ENCODE measurements around the gene GSTO1.

The GSTO1 gene

DNA sequence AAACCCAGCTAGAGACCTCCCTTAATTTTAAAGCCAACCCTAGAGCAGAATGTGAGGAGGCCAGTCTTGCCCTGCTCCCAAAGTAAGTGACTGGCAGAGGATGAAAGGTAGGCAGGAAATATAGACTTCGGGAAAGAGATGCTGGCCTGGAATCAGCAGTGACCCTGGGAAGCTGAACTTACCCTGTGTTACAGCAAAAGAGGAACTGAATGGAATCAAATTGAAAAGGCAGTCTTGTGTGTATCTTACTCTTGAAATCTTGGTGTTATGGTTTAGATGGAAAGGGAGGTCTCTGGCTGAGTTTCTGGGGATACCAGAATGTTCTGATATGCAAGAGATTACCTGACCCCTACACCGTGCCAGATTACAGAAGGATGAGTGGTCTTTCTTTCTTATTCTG, 14.6 kb upstream of the GSTO1 start:
- POLR2A ChIA-PET: no interaction called here
- H3K36me3 ChIP-seq (ENCODE audit: control insufficient read depth in 2 of 2, insufficient read depth in 1 of 2, low read length in 2 of 2): no peaks in the 10 kb centered on the region
- no peaks in the 10 kb centered on the region for H3K9me3 ChIP-seq (ENCODE audit: control insufficient read depth, insufficient read depth, low read depth, low read length)
- TF ChIP-seq ZBTB48 (tag by site-specific recombination; IDR thresholded peaks at IDR 0.05) (no peak), ZNF626 (tag by site-specific recombination; IDR thresholded peaks at IDR 0.05) (no peak), ZNF214 (tag by site-specific recombination; IDR thresholded peaks at IDR 0.05; ENCODE audit: borderline replicate concordance) (no peak), ZNF776 (tag by site-specific recombination; IDR thresholded peaks at IDR 0.05; ENCODE audit: borderline replicate concordance) (no peak), ZNF629 (tag by site-specific recombination; IDR thresholded peaks at IDR 0.05) (no peak), ZNF10 (tag by site-specific recombination; IDR thresholded peaks at IDR 0.05) (no peak), ZNF433 (tag by site-specific recombination; IDR thresholded peaks at IDR 0.05; ENCODE audit: low read depth) (no peak), ZNF843 (tag by site-specific recombination; IDR thresholded peaks at IDR 0.05) (no peak), ZNF529 (tag by site-specific recombination; IDR thresholded peaks at IDR 0.05; ENCODE audit: insufficient replicate concordance) (no peak), ZNF202 (tag by site-specific recombination; IDR thresholded peaks at IDR 0.05; ENCODE audit: borderline replicate concordance) (no peak), ZNF600 (tag by site-specific recombination; IDR thresholded peaks at IDR 0.05) (no peak), ZNF274 (IDR thresholded peaks at IDR 0.05; ENCODE audit: low read length) (no peak), ZNF274 (tag by site-specific recombination; IDR thresholded peaks at IDR 0.05; ENCODE audit: borderline replicate concordance) (no peak), ZNF423 (tag by site-specific recombination; IDR thresholded peaks at IDR 0.05) (no peak), ZNF404 (tag by site-specific recombination; IDR thresholded peaks at IDR 0.05) (no peak), HOXD13 (CRISPR knock-in tag; IDR thresholded peaks at IDR 0.05; ENCODE audit: borderline replicate concordance) (no peak)
- TF ChIP-seq, protein P1, sequence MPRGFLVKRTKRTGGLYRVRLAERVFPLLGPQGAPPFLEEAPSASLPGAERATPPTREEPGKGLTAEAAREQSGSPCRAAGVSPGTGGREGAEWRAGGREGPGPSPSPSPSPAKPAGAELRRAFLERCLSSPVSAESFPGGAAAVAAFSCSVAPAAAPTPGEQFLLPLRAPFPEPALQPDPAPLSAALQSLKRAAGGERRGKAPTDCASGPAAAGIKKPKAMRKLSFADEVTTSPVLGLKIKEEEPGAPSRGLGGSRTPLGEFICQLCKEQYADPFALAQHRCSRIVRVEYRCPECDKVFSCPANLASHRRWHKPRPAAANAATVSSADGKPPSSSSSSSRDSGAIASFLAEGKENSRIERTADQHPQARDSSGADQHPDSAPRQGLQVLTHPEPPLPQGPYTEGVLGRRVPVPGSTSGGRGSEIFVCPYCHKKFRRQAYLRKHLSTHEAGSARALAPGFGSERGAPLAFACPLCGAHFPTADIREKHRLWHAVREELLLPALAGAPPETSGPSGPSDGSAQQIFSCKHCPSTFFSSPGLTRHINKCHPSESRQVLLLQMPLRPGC (tag by site-specific recombination; IDR thresholded peaks at IDR 0.05): no peak
- TF ChIP-seq, protein P2, sequence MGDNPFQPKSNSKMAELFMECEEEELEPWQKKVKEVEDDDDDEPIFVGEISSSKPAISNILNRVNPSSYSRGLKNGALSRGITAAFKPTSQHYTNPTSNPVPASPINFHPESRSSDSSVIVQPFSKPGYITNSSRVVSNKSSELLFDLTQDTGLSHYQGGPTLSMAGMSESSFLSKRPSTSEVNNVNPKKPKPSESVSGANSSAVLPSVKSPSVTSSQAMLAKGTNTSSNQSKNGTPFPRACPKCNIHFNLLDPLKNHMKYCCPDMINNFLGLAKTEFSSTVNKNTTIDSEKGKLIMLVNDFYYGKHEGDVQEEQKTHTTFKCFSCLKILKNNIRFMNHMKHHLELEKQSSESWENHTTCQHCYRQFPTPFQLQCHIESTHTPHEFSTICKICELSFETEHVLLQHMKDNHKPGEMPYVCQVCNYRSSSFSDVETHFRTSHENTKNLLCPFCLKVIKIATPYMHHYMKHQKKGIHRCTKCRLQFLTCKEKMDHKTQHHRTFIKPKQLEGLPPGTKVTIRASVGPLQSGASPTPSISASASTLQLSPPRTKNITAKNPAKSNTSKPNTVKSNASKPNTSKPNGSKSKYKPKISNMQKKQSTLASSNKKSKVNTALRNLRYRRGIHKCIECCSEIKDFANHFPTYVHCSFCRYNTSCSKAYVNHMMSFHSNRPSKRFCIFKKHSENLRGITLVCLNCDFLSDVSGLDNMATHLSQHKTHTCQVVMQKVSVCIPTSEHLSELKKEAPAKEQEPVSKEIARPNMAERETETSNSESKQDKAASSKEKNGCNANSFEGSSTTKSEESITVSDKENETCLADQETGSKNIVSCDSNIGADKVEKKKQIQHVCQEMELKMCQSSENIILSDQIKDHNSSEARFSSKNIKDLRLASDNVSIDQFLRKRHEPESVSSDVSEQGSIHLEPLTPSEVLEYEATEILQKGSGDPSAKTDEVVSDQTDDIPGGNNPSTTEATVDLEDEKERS (tag by site-specific recombination; IDR thresholded peaks at IDR 0.05): no peak
- TF ChIP-seq, protein P3, sequence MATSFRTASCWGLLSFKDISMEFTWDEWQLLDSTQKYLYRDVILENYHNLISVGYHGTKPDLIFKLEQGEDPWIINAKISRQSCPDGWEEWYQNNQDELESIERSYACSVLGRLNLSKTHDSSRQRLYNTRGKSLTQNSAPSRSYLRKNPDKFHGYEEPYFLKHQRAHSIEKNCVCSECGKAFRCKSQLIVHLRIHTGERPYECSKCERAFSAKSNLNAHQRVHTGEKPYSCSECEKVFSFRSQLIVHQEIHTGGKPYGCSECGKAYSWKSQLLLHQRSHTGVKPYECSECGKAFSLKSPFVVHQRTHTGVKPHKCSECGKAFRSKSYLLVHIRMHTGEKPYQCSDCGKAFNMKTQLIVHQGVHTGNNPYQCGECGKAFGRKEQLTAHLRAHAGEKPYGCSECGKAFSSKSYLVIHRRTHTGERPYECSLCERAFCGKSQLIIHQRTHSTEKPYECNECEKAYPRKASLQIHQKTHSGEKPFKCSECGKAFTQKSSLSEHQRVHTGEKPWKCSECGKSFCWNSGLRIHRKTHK (tag by site-specific recombination; IDR thresholded peaks at IDR 0.05): no peak
- TF ChIP-seq, protein P4, sequence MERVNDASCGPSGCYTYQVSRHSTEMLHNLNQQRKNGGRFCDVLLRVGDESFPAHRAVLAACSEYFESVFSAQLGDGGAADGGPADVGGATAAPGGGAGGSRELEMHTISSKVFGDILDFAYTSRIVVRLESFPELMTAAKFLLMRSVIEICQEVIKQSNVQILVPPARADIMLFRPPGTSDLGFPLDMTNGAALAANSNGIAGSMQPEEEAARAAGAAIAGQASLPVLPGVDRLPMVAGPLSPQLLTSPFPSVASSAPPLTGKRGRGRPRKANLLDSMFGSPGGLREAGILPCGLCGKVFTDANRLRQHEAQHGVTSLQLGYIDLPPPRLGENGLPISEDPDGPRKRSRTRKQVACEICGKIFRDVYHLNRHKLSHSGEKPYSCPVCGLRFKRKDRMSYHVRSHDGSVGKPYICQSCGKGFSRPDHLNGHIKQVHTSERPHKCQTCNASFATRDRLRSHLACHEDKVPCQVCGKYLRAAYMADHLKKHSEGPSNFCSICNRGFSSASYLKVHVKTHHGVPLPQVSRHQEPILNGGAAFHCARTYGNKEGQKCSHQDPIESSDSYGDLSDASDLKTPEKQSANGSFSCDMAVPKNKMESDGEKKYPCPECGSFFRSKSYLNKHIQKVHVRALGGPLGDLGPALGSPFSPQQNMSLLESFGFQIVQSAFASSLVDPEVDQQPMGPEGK (tag by site-specific recombination; IDR thresholded peaks at IDR 0.05): no peak
- CTCF ChIA-PET: interaction anchor here (2.7 kb wide), 1 partner anchor 34 kb away, joined by 7 read pairs; no protein-coding TSS in a partner anchor
- H3K4me3 ChIP-seq (ENCODE audit: low read depth, low read length): no peak overlapping the region
- H3K27ac ChIP-seq (ENCODE audit: extremely low read depth, low read depth, low read length): no peak overlapping the region
- H3K4me1 ChIP-seq (ENCODE audit: control insufficient read depth, insufficient read depth, low read length): no peaks in the 10 kb centered on the region
